ENCODE data around the gene SLC39A10.
"Not testable (repeated sequence)": the region's sequence is repeated elsewhere in the genome, so short reads cannot be mapped to it uniquely, and the experiment has no call there.

The SLC39A10 gene

DNA sequence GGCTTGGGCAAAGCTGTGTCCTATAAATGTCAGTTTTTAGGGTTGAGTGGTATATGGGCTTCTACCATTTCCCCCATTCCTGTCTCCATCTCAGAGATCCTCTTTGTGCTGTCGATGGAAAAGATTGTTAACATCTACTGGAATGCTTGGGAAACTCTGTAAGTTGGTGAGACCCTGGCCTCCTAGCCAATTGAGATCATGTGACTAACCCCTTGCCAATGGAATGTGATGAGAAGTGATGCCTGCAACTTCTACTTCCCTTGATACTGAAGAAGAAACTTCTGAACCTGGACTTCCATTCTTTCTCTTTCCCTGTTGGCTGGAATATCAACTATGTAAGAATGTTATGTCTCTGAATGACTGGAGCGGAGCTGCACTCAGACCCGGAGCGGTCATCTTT lies 14.5 kb downstream of the SLC39A10 start:
- no peak for DNase-seq (ENCODE audit: low read depth in 3 of 3)

DNA sequence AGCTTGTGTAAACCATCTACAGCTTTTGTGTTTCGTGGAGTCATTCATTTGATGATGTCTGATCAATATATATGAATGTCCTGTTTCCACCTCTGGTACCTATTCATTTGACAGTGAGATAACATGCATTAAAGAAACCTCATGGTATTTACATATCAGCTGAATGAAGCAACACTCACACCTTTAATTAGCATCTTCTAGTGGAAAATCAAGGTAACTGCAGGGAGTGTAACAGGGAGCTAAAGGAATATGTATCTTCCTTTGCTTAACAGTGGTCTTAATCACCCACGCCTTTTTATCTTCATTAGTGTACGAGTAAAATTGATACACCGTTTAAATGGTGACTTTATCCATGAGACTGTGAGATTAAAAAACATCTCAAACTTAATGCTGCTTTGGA lies 15.6 kb downstream of the SLC39A10 start:
- DNase-seq (ENCODE audit: low read depth in 3 of 3): no peak

DNA sequence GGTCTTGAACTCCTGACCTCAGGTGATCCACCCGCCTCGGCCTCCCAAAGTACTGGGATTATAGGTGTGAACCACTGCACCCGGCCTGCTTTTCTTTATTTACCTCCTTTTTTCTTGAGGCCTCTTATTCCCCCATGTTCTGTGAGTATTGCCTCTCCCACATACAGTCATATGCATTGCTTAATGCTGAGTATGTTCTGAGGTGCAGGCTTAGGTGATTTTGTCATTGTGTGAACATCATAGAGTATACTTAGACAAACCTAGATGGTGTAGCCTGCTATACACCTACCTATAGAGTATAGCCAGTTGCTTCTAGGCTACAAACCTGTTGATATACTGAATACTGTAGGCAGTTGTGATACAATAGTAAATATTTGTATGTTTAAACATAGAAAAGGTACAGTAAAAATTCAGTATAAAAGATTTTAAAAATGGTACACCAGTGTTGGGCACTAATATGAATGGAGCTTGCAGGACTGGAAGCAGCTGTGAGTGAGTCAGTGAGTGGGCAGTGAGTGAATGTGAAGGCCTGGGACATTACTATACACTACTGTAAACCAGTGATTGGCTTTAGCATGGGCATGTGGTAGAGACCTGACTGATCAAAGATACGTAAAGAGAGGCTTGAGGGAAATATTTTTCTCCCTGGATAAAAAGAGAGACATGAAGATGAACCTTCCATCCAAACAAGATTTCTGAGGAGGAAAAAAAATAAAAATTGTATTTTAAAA lies 17.6 kb downstream of the SLC39A10 start:
- no peak for DNase-seq (ENCODE audit: low read depth in 3 of 3)

DNA sequence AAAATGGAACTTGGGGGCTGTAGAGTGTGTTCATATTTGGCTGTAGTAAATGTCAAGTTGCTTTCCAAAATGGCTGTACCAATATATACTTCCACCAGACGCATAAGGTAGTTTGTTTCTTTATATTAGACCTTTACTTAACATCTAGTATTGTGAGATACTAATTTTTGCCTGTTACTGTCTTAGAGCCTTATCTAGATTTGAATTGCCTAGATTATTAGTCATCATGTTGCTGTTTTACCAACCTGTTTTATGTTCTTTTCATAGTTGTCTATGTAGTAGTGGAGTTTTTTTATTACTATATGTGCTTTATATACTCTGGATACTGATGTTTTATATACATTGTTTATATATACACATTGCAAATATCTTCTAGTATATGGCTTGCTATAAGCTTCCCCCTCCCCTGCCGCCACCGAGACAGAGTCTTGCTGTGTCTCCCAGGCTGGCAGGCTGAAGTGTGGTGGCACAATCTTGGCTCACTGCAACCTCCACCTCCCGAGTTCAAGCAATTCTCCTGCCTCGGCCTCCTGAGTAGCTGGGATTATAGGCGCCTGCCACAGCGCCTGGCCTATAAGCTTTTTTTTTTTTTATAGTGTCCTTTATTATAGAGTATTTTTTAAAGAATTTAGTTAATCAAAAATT lies 18.9 kb downstream of the SLC39A10 start:
- DNase-seq (ENCODE audit: low read depth in 3 of 3): no peak

GRCh38 chr2:195677290-195677689 lies 20.3 kb downstream of the SLC39A10 start:
- no peak for DNase-seq (ENCODE audit: low read depth in 3 of 3)

GRCh38 chr2:195677884-195678283 lies 20.9 kb downstream of the SLC39A10 start:
- DNase-seq (ENCODE audit: low read depth in 3 of 3): no peak

GRCh38 chr2:195682077-195682476 lies 25.1 kb downstream of the SLC39A10 start:
- no peak for DNase-seq (ENCODE audit: low read depth in 3 of 3)

GRCh38 chr2:195683174-195683573 lies 26.1 kb downstream of the SLC39A10 start:
- DNase-seq (ENCODE audit: low read depth in 3 of 3): no peak

GRCh38 chr2:195686564-195686963 lies 29.5 kb downstream of the SLC39A10 start:
- DNase-seq (ENCODE audit: low read depth in 3 of 3): no peak

- no peak for DNase-seq (ENCODE audit: low read depth in 3 of 3)
Observed at GRCh38 chr2:195687320-195688086, 30.5 kb downstream of the SLC39A10 start.

GRCh38 chr2:195692531-195692930 lies 35.5 kb downstream of the SLC39A10 start:
- DNase-seq (ENCODE audit: low read depth in 3 of 3): not testable (repeated sequence)

DNA sequence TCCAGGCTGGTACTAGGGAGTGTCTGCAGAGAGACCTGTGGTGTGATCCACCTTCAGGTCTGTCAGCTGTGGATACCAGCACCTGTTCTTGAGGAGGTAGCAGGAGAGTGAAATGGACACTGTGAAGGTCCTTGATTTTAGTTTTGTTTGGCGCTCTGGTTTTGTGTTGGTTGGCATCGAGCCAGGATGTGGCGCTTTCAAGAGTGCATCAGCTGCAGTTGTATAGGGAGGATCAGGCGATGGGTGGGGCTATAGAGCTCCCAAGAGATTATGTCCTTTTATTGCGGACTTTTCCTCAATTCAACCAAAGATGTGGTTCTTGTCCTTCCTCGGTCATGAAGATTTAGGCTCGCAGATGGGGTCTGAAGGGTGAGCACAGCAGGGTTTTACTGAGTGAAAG lies 37.5 kb downstream of the SLC39A10 start:
- DNase-seq (ENCODE audit: low read depth in 3 of 3): no peak

DNA sequence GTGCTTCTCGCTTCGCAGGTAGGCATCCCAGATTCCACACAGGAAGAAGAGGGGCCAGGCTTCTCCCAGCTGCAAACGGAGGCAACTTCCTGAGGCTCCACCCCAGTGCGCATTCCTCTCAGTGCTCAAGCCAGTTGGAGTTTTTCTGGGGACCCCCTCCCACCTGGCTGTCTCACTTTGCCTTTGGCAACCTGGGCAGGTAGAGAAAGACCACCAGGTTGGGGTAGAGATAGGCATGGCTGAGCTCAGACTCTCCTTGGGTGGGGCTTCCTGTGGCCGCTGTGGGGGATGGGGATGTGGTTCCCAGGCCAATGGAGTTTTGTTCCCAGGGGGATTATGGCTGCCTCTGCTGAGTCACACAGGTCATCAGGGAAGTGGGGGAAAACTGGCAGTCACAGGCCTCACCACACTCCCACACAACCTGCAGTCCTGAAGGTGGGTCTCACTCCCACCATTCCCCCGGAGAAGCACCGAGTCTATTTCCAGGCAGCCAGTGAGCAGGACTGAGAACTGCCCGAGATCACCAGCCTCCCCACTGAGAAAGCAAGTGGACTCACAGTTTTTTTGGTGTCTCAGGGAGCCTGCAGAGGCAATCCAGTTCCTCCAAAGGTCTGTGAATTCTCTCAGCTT lies 38.1 kb downstream of the SLC39A10 start:
- DNase-seq (ENCODE audit: low read depth in 3 of 3): no peak

- no peak for DNase-seq (ENCODE audit: low read depth in 3 of 3)
Observed at GRCh38 chr2:195696012-195696411, 39.0 kb downstream of the SLC39A10 start.

DNA sequence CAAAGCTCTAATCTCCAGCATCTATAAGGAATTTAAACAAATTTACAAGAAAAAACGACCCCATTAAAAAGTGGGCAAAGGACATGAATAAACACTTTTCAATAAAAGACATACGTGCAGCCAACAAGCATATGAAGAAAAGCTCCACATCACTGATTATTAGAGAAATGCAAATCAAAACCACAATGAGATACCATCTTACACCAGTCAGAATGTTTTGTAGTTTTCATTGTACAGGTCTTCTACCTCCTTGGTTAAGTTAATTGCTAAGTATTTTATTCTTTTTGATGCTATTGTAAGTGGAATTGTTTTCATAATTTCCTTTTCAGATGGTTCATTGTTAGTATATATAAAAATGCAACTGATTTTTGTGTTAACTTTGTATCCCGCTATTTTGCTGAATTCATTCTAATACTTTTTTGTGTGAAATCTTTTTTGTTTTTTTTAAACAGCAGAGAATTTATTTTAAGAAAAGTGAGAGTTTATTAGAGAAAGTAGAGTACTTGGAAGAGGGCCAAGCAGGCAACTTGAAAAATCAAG lies 40.7 kb downstream of the SLC39A10 start:
- DNase-seq (ENCODE audit: low read depth in 3 of 3): no peak

- no peak for DNase-seq (ENCODE audit: low read depth in 3 of 3)
Observed at GRCh38 chr2:195700480-195700879, 43.5 kb downstream of the SLC39A10 start.

DNA sequence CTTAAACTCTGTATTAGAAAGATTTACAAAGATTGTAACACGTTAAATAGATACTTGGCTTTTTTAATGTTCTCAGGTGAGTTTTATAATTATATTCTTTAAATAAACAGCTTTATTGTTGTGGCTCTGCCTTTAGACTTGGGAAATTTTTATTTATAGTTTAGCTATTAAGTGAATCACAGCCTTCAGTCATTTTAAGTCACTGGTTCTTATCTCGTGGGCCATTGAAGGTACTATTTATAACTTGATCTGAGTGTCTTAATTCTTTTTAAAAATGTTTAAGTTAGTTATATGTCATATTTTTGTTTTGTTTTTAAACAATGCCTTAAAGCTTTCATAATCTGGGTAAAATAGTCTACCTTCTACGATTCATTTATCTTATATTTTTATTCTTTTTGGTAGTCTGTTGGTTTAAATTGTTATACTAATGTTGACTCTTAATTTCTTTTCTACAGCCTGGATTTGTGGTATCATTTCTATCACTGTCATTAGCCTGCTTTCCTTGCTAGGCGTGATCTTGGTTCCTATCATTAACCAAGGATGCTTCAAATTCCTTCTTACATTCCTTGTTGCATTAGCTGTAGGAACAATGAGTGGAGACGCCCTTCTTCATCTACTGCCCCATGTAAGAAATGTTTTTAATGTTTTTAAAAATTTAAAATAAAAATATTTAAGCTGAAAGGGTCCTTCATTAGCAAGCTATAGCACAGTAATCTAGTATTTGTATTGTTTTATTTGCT lies 49.3 kb downstream of the SLC39A10 start:
- no peak for DNase-seq (ENCODE audit: low read depth in 3 of 3)

- DNase-seq (ENCODE audit: low read depth in 3 of 3): no peak
Observed at GRCh38 chr2:195709901-195710806, 53.1 kb downstream of the SLC39A10 start.

GRCh38 chr2:195711478-195711877 lies 54.5 kb downstream of the SLC39A10 start:
- no peak for DNase-seq (ENCODE audit: low read depth in 3 of 3)

DNA sequence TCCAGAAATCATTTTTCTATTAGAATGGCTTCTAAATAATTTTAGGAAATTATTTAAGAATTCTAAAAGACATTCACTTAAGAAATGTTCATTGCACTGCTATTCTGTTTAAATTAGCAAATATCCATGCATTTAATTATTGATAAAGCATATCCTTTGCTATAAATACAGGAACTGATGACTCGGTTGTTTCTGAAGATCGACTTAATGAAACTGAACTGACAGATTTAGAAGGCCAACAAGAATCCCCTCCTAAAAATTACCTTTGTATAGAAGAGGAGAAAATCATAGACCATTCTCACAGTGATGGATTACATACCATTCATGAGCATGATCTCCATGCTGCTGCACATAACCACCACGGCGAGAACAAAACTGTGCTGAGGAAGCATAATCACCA lies 59.4 kb downstream of the SLC39A10 start:
- no peak for DNase-seq (ENCODE audit: low read depth in 3 of 3)

Measured in stimulated activated CD4-positive, alpha-beta T cell treated with anti-CD3 and anti-CD28 coated beads, TNF-alpha, amount 100 ng/mL, for 4 hours (primary cell).